Measurements from ENCODE around the gene GBX1.

Gene GBX1

GRCh38 chr7:151128144-151128543, 39.4 kb downstream of the GBX1 start:
- DNase-seq (ENCODE audit: low read depth) = no peak

GRCh38 chr7:151126491-151127137, 40.9 kb downstream of the GBX1 start:
- DNase-seq (ENCODE audit: low read depth) = no peak

GRCh38 chr7:151125846-151126481, 41.5 kb downstream of the GBX1 start:
- DNase-seq (ENCODE audit: low read depth) = no peak

- no peak for DNase-seq (ENCODE audit: low read depth)
Measured at GRCh38 chr7:151125470-151125845, 42.0 kb downstream of the GBX1 start.

- DNase-seq (ENCODE audit: low read depth) = no peak
Measured at GRCh38 chr7:151124899-151125399, 42.5 kb downstream of the GBX1 start.

GRCh38 chr7:151124481-151124880, 43.0 kb downstream of the GBX1 start:
- DNase-seq (ENCODE audit: low read depth) = no peak

GRCh38 chr7:151123822-151124464, 43.6 kb downstream of the GBX1 start:
- peak; percentile 69 for DNase-seq (ENCODE audit: low read depth)

GRCh38 chr7:151123158-151123821, 44.2 kb downstream of the GBX1 start:
- DNase-seq (ENCODE audit: low read depth) = no peak

- no peak for DNase-seq (ENCODE audit: low read depth)
Measured at GRCh38 chr7:151122796-151123157, 44.7 kb downstream of the GBX1 start.

- DNase-seq (ENCODE audit: low read depth) = no peak
Measured at GRCh38 chr7:151122276-151122675, 45.2 kb downstream of the GBX1 start.

- DNase-seq (ENCODE audit: low read depth) = no peak
Measured at GRCh38 chr7:151121380-151122170, 45.9 kb downstream of the GBX1 start.

GRCh38 chr7:151120896-151121295, 46.6 kb downstream of the GBX1 start:
- DNase-seq (ENCODE audit: low read depth) = no peak

GRCh38 chr7:151119902-151120301, 47.6 kb downstream of the GBX1 start:
- DNase-seq (ENCODE audit: low read depth) = no peak

GRCh38 chr7:151119055-151119415, 48.5 kb downstream of the GBX1 start:
- DNase-seq (ENCODE audit: low read depth) = no peak

GRCh38 chr7:151118108-151119054, 49.1 kb downstream of the GBX1 start:
- no peak for DNase-seq (ENCODE audit: low read depth)

GRCh38 chr7:151117565-151117964, 49.9 kb downstream of the GBX1 start:
- DNase-seq (ENCODE audit: low read depth) = no peak

- DNase-seq (ENCODE audit: low read depth) = no peak
Measured at GRCh38 chr7:151116603-151117440, 50.7 kb downstream of the GBX1 start.

- no peak for DNase-seq (ENCODE audit: low read depth)
Measured at GRCh38 chr7:151115836-151116418, 51.6 kb downstream of the GBX1 start.

GRCh38 chr7:151115121-151115835, 52.2 kb downstream of the GBX1 start:
- peak; percentile 38 for DNase-seq (ENCODE audit: low read depth)
